Measurements from ENCODE around the gene TRUB2. TPM values are rescaled to one million over a fixed set of nuclear protein-coding genes. Genes with fewer than 3 reads are reported as not detected.

TRUB2 gene
- total RNA-seq, 2 donors from 2014 or later, result 14.6 to 27.2 TPM

Other genes with a start within 250 kb of the TRUB2 start
- 10 to 100 TPM; 89.4 to 96.1 TPM for gene PTGES2, start 194.7 kb downstream of the TRUB2 start, total RNA-seq
- 10 to 100 TPM; 30.5 to 43.7 TPM for gene LCN2, start 173.0 kb downstream of the TRUB2 start, total RNA-seq
- gene BBLN, start 162.2 kb downstream of the TRUB2 start, total RNA-seq, result 100 to 1,000 TPM; 333 to 437 TPM
- gene CIZ1, start 130.9 kb downstream of the TRUB2 start, total RNA-seq, result 10 to 100 TPM; 55.2 to 94.0 TPM
- gene DNM1, start 119.1 kb downstream of the TRUB2 start, total RNA-seq, result 1 to 10 TPM; 2.0 to 7.7 TPM
- gene GOLGA2, start 46.4 kb downstream of the TRUB2 start, total RNA-seq, result 100 to 1,000 TPM in 1 of 2 donors, 10 to 100 TPM in 1; 92.1 to 147 TPM
- 10 to 100 TPM; 34.8 to 38.5 TPM for gene SWI5, start 46.2 kb downstream of the TRUB2 start, total RNA-seq
- 10 to 100 TPM; 57.5 to 89.6 TPM for gene COQ4, start 392 bp upstream of the TRUB2 start, total RNA-seq
- gene SLC27A4, start 18.1 kb upstream of the TRUB2 start, total RNA-seq, result 10 to 100 TPM; 19.2 to 21.5 TPM
- gene URM1, start 48.9 kb upstream of the TRUB2 start, total RNA-seq, result 10 to 100 TPM; 33.2 to 41.7 TPM
- 10 to 100 TPM; 25.3 to 30.5 TPM for gene CERCAM, start 98.4 kb upstream of the TRUB2 start, total RNA-seq
- gene ODF2, start 133.6 kb upstream of the TRUB2 start, total RNA-seq, result 10 to 100 TPM; 27.0 to 65.8 TPM
- 10 to 100 TPM; 31.5 to 34.2 TPM for gene GLE1, start 182.3 kb upstream of the TRUB2 start, total RNA-seq
- 100 to 1,000 TPM; 130 to 472 TPM for gene SPTAN1, start 230.1 kb upstream of the TRUB2 start, total RNA-seq